K562 (cell line): ENCODE measurements around the gene KRTAP20-2. TPM values are rescaled to one million over a fixed set of nuclear protein-coding genes. Genes with fewer than 3 reads are reported as not detected.

ENCODE experiments used
- ATAC-seq: fragments of 200-7000 bp; cut with Tn5 transposase; 3 replicates; pipeline ENCODE4 v1.9.1; 2020; ENCODE audit warnings: moderate library complexity
- BruUV-seq: library from RNA; stranded (reverse); fragments of 400-500 nt; replicated peaks from 2 replicates; lab custom pipeline; 2021; lab: Mats Ljungman, UMichigan
- CTCF ChIA-PET: fragments of 300-600 bp; formaldehyde crosslinking; extraction: SDS; loops from one replicate; lab custom pipeline; 2021; ENCODE audit warnings: low intra/inter-chr PET ratio; lab: Yijun Ruan, JAX
- POLR2A ChIA-PET: fragments of 300-600, 350-650 bp; sonication (Branson Sonifier 250); formaldehyde crosslinking; extraction: SDS; loops from one replicate; lab custom pipeline; 2021; ENCODE audit warnings: antibody characterized with exemption, inconsistent platforms; lab: Yijun Ruan, JAX
- DNase-seq, 4 experiments: peaks; one replicate each; pipeline versions ENCODE4 v3.0.0 to v3.0.0-alpha.2; 2011 to 2018; ENCODE audit warnings: low spot score in 3 of 4, mixed read lengths in 3 of 4; ENCODE audit errors: extremely low read depth in 1 of 4
- FAIRE-seq: peaks from 2 replicates; lab custom pipeline; 2011; peaks lifted over from hg19 to GRCh38; lab: Jason Lieb, UNC
- H2AFZ ChIP-seq: 2 replicates; pipeline ENCODE4 v1.6.0; 2011; ENCODE audit warnings: low read depth, low read length, control low read depth, inconsistent platforms
- H3K27ac ChIP-seq: fragments of 200-600 bp; 3 replicates; pipeline ENCODE4 v1.8.0; 2011; ENCODE audit warnings: low read depth, mild to moderate bottlenecking, control low read depth, inconsistent platforms, low read length, moderate library complexity, mixed read lengths; ENCODE audit errors: extremely low read depth
- H3K27me3 ChIP-seq, 2 experiments: fragments of 300-600 bp in 1 of 2; 2 replicates in 1 of 2; 3 replicates in 1 of 2; pipeline versions ENCODE4 v1.6.0 to v1.8.0; 2011; ENCODE audit warnings: inconsistent platforms in 2 of 2, low read length in 2 of 2, mild to moderate bottlenecking in 1 of 2, mixed read lengths in 1 of 2, moderate library complexity in 1 of 2; ENCODE audit not compliant: control insufficient read depth in 2 of 2, insufficient read depth in 2 of 2
- H3K36me3 ChIP-seq: fragments of 300-600 bp; 3 replicates; pipeline ENCODE4 v1.8.0; 2011; ENCODE audit warnings: mild to moderate bottlenecking, low read length, inconsistent platforms; ENCODE audit not compliant: control insufficient read depth, insufficient read depth
- H3K4me1 ChIP-seq, 2 experiments: fragments of 200-600 bp in 1 of 2; replicated peaks in 1 of 2; 2 replicates in 1 of 2; 3 replicates in 1 of 2; pipeline versions ENCODE4 v1.5.1 to v1.8.0; 2011; ENCODE audit warnings: inconsistent platforms in 2 of 2, low read length in 2 of 2, mild to moderate bottlenecking in 1 of 2, mixed read lengths in 1 of 2, moderate library complexity in 1 of 2; ENCODE audit not compliant: control insufficient read depth in 2 of 2, insufficient read depth in 2 of 2
- H3K4me2 ChIP-seq: 2 replicates; pipeline ENCODE4 v1.6.1; 2011; ENCODE audit warnings: low read length, control low read depth, inconsistent platforms, mixed read lengths; ENCODE audit not compliant: insufficient read depth
- H3K4me3 ChIP-seq: fragments of 200-600 bp; sonication (generic), shearing (Covaris generic); 2 replicates; pipeline ENCODE4 v1.5.1; 2016; ENCODE audit warnings: control low read depth, inconsistent platforms
- H3K79me2 ChIP-seq: fragments of 200-600 bp; 3 replicates; pipeline ENCODE4 v1.8.0; 2011; ENCODE audit warnings: low read length, inconsistent platforms; ENCODE audit not compliant: control insufficient read depth, insufficient read depth
- H3K9ac ChIP-seq, 2 experiments: 2 replicates each; pipeline versions ENCODE4 v1.6.0 to v1.6.1; 2011; ENCODE audit warnings: low read depth in 2 of 2, low read length in 2 of 2, control low read depth in 1 of 2, inconsistent platforms in 1 of 2, mild to moderate bottlenecking in 1 of 2, mixed read lengths in 1 of 2; ENCODE audit not compliant: insufficient read depth in 1 of 2
- H3K9me1 ChIP-seq: one replicate; pipeline ENCODE4 v1.6.0; 2011; ENCODE audit warnings: inconsistent platforms, mild to moderate bottlenecking, low read length, moderate library complexity; ENCODE audit not compliant: control insufficient read depth, insufficient read depth
- H3K9me3 ChIP-seq: replicated peaks from 2 replicates; pipeline ENCODE4 v1.5.1; 2011; ENCODE audit warnings: low read depth, low read length, inconsistent platforms; ENCODE audit not compliant: control insufficient read depth, insufficient read depth
- H4K20me1 ChIP-seq: replicated peaks from 2 replicates; pipeline ENCODE4 v1.6.1; 2011; ENCODE audit warnings: low read length, inconsistent platforms, mixed read lengths; ENCODE audit not compliant: control insufficient read depth, insufficient read depth
- ATF7 ChIP-seq: fragments of 450-650 bp; IDR thresholded peaks from 2 replicates; pipeline ENCODE4 v1.7.1; 2014; ENCODE audit warnings: mild to moderate bottlenecking, moderate library complexity
- CC2D1A ChIP-seq: fragments of 450-650 bp; IDR thresholded peaks from 2 replicates; pipeline ENCODE4 v1.6.1; 2017; ENCODE audit warnings: mild to moderate bottlenecking
- ETV5 ChIP-seq: sonication (generic); formaldehyde crosslinking; IDR thresholded peaks from 2 replicates; pipeline ENCODE4 v1.4.0; 2020; ENCODE audit warnings: low read depth, mild to moderate bottlenecking, missing genetic modification reagents
- ZNF354B ChIP-seq: fragments of 250-450 bp; sonication (Bioruptor Pico); IDR thresholded peaks from 2 replicates; pipeline ENCODE4 v1.4.0; 2020
- WGBS: fragments of 100-300 bp; shearing (Covaris generic); methylation state at CpG from one replicate; pipeline ENCODE4 v1.1.6; 2016; ENCODE audit warnings: low coverage, mixed read lengths; ENCODE audit not compliant: insufficient coverage; ENCODE audit errors: missing lambda C conversion rate; 5-methylcytosine and 5-hydroxymethylcytosine counted together
- in situ Hi-C: fragments of 300-500 bp; cut with MboI; formaldehyde crosslinking; loops from 4 replicates; pipeline ENCODE4 v1.15.0; 2018; ENCODE audit warnings: inconsistent platforms, mixed read lengths
- intact Hi-C: fragments of 100-400 bp; cut with micrococcal nuclease; formaldehyde crosslinking; loops from 2 replicates; pipeline ENCODE4 v1.14.2; 2022
- polyA plus RNA-seq, 8 experiments: library from polyadenylated mRNA; depleted of rRNA in 4 of 8; stranded (reverse) in 5 of 8; unstranded in 3 of 8; fragments of >200 nt; fragmentation: Nextera tagmentation in 2 of 8; fragmentation: Illumina TruSeq in 1 of 8; extraction: Ambion mirVana in 2 of 8; extraction: Trizol in 1 of 8; gene quantifications; 2 replicates each; pipeline versions ENCODE4 v1.2.1 to v1.2.3, GENCODE V29; 2011 to 2014; ENCODE audit warnings: inconsistent platforms in 1 of 8, missing spikeins in 1 of 8
- total RNA-seq, 7 experiments: library from RNA; depleted of rRNA in 6 of 7; stranded (reverse); fragments of >200 nt in 6 of 7; fragmentation: Illumina TruSeq in 2 of 7; extraction: Trizol in 2 of 7; gene quantifications; 2 replicates each; pipeline versions ENCODE4 v1.2.1 to v1.2.3, GENCODE V29; 2011 to 2021; ENCODE audit warnings: low replicate concordance in 1 of 7
- TF ChIP-seq, protein P1 (sequence below), 2 experiments: fragments of 150-350 bp in 1 of 2; IDR thresholded peaks; 2 replicates each; pipeline ENCODE4 v1.6.1; 2012 to 2016; ENCODE audit warnings: low read depth in 2 of 2, low read length in 2 of 2, mild to moderate bottlenecking in 1 of 2, moderate library complexity in 1 of 2
- TF ChIP-seq, protein P2 (sequence below): fragments of 250-450 bp; sonication (Bioruptor Pico); IDR thresholded peaks from 2 replicates; pipeline ENCODE4 v1.8.0; 2021; ENCODE audit warnings: borderline replicate concordance, mild to moderate bottlenecking, moderate library complexity; ENCODE audit not compliant: poor library complexity, severe bottlenecking
- TF ChIP-seq, protein P3 (sequence below): sonication (generic); formaldehyde crosslinking; IDR thresholded peaks from 2 replicates; pipeline ENCODE4 v1.8.1; 2022; ENCODE audit warnings: missing genetic modification reagents

The KRTAP20-2 gene
- total and polyA plus RNA-seq, 9 of the 15 experiments (the other 6 are each of a cell fraction or from before 2014, with no cell fraction given): not detected

DNA sequence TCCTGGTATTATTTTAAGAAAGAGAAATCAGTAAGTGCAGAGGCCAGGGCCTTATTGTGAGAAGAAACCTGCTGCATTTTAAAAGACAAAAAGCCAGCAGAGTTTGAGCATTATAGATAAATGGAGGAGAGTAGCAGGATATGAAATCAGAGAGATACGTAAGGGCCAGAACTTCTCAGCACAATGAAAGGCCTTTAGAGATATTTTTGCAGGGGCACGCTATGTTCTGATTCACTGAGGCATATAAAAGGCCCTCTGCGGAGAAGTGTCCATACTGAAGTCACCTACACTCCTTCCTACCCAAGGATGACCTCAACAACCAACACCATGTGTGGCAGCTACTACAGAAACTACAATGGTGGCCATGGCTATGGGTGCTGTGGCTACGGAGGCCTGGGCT is 42.9 kb upstream of the KRTAP20-2 start, which contains the start of gene KRTAP6-3:
Gene KRTAP6-3, plus strand, starts transcription at position 301 of the 400 bp plus-strand sequence. Its CDS starts 6 bp downstream, at position 307.
- Histone ChIP-seq H4K20me1 (no peaks in the 10 kb centered on the region), H3K36me3 (no peaks in the 10 kb centered on the region), H3K4me2 (no peak within 1 kb of the TSS), H3K9me1 (no peaks in the 10 kb centered on the region), H3K79me2 (no peaks in the 10 kb centered on the region), H3K27ac (no peak within 1 kb of the TSS), H3K4me3 (no peak within 1 kb of the TSS), H3K9ac (no peak within 1 kb of the TSS), H3K27me3 (no peaks in the 10 kb centered on the region), H3K4me1 (no peaks in the 10 kb centered on the region), H3K9me3 (no peaks in the 10 kb centered on the region), H2AFZ (no peak within 1 kb of the TSS)
- TF ChIP-seq CC2D1A (no peak), ATF7 (no peak), ZNF354B (CRISPR knock-in tag) (no peak), ETV5 (no peak)
- TF ChIP-seq, protein P1, sequence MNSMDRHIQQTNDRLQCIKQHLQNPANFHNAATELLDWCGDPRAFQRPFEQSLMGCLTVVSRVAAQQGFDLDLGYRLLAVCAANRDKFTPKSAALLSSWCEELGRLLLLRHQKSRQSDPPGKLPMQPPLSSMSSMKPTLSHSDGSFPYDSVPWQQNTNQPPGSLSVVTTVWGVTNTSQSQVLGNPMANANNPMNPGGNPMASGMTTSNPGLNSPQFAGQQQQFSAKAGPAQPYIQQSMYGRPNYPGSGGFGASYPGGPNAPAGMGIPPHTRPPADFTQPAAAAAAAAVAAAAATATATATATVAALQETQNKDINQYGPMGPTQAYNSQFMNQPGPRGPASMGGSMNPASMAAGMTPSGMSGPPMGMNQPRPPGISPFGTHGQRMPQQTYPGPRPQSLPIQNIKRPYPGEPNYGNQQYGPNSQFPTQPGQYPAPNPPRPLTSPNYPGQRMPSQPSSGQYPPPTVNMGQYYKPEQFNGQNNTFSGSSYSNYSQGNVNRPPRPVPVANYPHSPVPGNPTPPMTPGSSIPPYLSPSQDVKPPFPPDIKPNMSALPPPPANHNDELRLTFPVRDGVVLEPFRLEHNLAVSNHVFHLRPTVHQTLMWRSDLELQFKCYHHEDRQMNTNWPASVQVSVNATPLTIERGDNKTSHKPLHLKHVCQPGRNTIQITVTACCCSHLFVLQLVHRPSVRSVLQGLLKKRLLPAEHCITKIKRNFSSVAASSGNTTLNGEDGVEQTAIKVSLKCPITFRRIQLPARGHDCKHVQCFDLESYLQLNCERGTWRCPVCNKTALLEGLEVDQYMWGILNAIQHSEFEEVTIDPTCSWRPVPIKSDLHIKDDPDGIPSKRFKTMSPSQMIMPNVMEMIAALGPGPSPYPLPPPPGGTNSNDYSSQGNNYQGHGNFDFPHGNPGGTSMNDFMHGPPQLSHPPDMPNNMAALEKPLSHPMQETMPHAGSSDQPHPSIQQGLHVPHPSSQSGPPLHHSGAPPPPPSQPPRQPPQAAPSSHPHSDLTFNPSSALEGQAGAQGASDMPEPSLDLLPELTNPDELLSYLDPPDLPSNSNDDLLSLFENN (IDR thresholded peaks at IDR 0.05; ENCODE audit: low read depth in 2 of 2, low read length in 2 of 2): no peak
- TF ChIP-seq, protein P2, sequence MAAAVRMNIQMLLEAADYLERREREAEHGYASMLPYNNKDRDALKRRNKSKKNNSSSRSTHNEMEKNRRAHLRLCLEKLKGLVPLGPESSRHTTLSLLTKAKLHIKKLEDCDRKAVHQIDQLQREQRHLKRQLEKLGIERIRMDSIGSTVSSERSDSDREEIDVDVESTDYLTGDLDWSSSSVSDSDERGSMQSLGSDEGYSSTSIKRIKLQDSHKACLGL (CRISPR knock-in tag): no peak
- TF ChIP-seq, protein P3, sequence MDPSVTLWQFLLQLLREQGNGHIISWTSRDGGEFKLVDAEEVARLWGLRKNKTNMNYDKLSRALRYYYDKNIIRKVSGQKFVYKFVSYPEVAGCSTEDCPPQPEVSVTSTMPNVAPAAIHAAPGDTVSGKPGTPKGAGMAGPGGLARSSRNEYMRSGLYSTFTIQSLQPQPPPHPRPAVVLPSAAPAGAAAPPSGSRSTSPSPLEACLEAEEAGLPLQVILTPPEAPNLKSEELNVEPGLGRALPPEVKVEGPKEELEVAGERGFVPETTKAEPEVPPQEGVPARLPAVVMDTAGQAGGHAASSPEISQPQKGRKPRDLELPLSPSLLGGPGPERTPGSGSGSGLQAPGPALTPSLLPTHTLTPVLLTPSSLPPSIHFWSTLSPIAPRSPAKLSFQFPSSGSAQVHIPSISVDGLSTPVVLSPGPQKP (CRISPR knock-in tag): no peak
- 6% methylated on average over 4 of the region's 4 CpGs for WGBS
- in situ Hi-C loops (no loop called here), intact Hi-C loops (no loop called here)
- CTCF ChIA-PET: no interaction called here
- BruUV-seq: no TSS peak
- DNase-seq (no peak), ATAC-seq (no peak), FAIRE-seq (no peak)
- POLR2A ChIA-PET: no interaction called here
